HepG2 (cell line): ENCODE measurements around the gene ZNF680. TPM values are rescaled to one million over a fixed set of nuclear protein-coding genes. Genes with fewer than 3 reads are reported as not detected.

Experiments used
- ARID5B ChIP-seq: IDR thresholded peaks from 2 replicates; pipeline ENCODE4 v1.4.0; 2020; ENCODE audit warnings: mild to moderate bottlenecking, missing genetic modification reagents
- ATAD3A ChIP-seq: sonication (generic); formaldehyde crosslinking; IDR thresholded peaks from 2 replicates; pipeline ENCODE4 v1.4.0; 2020; ENCODE audit warnings: missing genetic modification reagents
- ATF7 ChIP-seq, 2 experiments: fragments of 450-650 bp in 1 of 2; sonication (generic) in 1 of 2; formaldehyde crosslinking in 1 of 2; IDR thresholded peaks; 2 replicates each; pipeline versions ENCODE4 v1.4.0 to v1.6.1; 2016 to 2020; ENCODE audit warnings: antibody characterized with exemption in 1 of 2, mild to moderate bottlenecking in 1 of 2, missing genetic modification reagents in 1 of 2
- BRF2 ChIP-seq: sonication (generic); formaldehyde crosslinking; IDR thresholded peaks from 2 replicates; pipeline ENCODE4 v1.8.1; 2022; ENCODE audit warnings: mild to moderate bottlenecking, missing genetic modification reagents
- EEA1 ChIP-seq: sonication (generic); formaldehyde crosslinking; IDR thresholded peaks from 2 replicates; pipeline ENCODE4 v1.5.1; 2020; ENCODE audit warnings: mild to moderate bottlenecking, missing genetic modification reagents, borderline replicate concordance
- FOXK1 ChIP-seq: sonication (generic); formaldehyde crosslinking; IDR thresholded peaks from 2 replicates; pipeline ENCODE4 v1.4.0; 2020; ENCODE audit warnings: low read depth, missing genetic modification reagents, borderline replicate concordance
- HNF1B ChIP-seq: sonication (generic); formaldehyde crosslinking; IDR thresholded peaks from 2 replicates; pipeline ENCODE4 v1.5.1; 2020; ENCODE audit warnings: mild to moderate bottlenecking, moderate library complexity, missing genetic modification reagents
- HNRNPH1 ChIP-seq: fragments of 200-400 bp; formaldehyde crosslinking; optimal IDR thresholded peaks from 2 replicates; pipeline ENCODE3; 2017; ENCODE audit warnings: mild to moderate bottlenecking, low read depth, low read length
- IRF1 ChIP-seq: sonication (generic); formaldehyde crosslinking; IDR thresholded peaks from 2 replicates; pipeline ENCODE4 v1.4.0; 2020; ENCODE audit warnings: low read depth, mild to moderate bottlenecking, missing genetic modification reagents
- MED1 ChIP-seq: sonication (generic); formaldehyde crosslinking; IDR thresholded peaks from 2 replicates; pipeline ENCODE4 v1.4.0; 2020; ENCODE audit warnings: missing genetic modification reagents
- POLR2G ChIP-seq: fragments of 200-400 bp; formaldehyde crosslinking; IDR thresholded peaks from 2 replicates; pipeline ENCODE4 v1.6.1; 2018; ENCODE audit warnings: mild to moderate bottlenecking, low read depth, low read length, moderate library complexity
- RBFOX2 ChIP-seq: fragments of 200-400 bp; formaldehyde crosslinking; IDR thresholded peaks from 2 replicates; pipeline ENCODE4 v1.6.1; 2017; ENCODE audit warnings: low read depth, mild to moderate bottlenecking, low read length
- THAP11 ChIP-seq: IDR thresholded peaks from 2 replicates; pipeline ENCODE4 v1.6.1; 2016; ENCODE audit warnings: missing biosample characterization, missing genetic modification reagents
- ZFYVE20 ChIP-seq: sonication (generic); formaldehyde crosslinking; IDR thresholded peaks from 2 replicates; pipeline ENCODE4 v1.8.0; 2023; ENCODE audit warnings: low read depth, mild to moderate bottlenecking, moderate library complexity, missing genetic modification reagents, borderline replicate concordance
- ZNF44 ChIP-seq: sonication (generic); formaldehyde crosslinking; IDR thresholded peaks from 2 replicates; pipeline ENCODE4 v1.5.1; 2020; ENCODE audit warnings: mild to moderate bottlenecking, missing genetic modification reagents
- ZNF451 ChIP-seq: sonication (generic); formaldehyde crosslinking; IDR thresholded peaks from 2 replicates; pipeline ENCODE4 v1.5.0; 2020; ENCODE audit warnings: mild to moderate bottlenecking, missing genetic modification reagents
- ZNF556 ChIP-seq: sonication (generic); formaldehyde crosslinking; IDR thresholded peaks from 2 replicates; pipeline ENCODE4 v1.4.0; 2020; ENCODE audit warnings: mild to moderate bottlenecking, missing genetic modification reagents, borderline replicate concordance
- ZNF629 ChIP-seq: sonication (generic); formaldehyde crosslinking; conservative IDR thresholded peaks from 2 replicates; pipeline ENCODE4 v1.5.0; 2020; ENCODE audit warnings: missing genetic modification reagents
- ZNF7 ChIP-seq: IDR thresholded peaks from 2 replicates; pipeline ENCODE4 v1.6.1; 2016; ENCODE audit warnings: missing biosample characterization, missing genetic modification reagents
- polyA plus RNA-seq, 8 experiments: library from polyadenylated mRNA; depleted of rRNA in 3 of 8; stranded (reverse) in 7 of 8; unstranded in 1 of 8; fragments of >200 nt; fragmentation: Illumina TruSeq in 4 of 8; extraction: Trizol in 4 of 8; gene quantifications; 2 replicates each; pipeline versions ENCODE4 v1.2.1 to v1.2.3, GENCODE V29; 2011 to 2016; ENCODE audit warnings: low read depth in 4 of 8, missing spikeins in 1 of 8, mixed read lengths in 1 of 8; ENCODE audit not compliant: insufficient read depth in 1 of 8
- total RNA-seq, 5 experiments: library from RNA; depleted of rRNA; stranded (reverse); fragments of >200 nt; fragmentation: Illumina TruSeq; extraction: Trizol; gene quantifications; 2 replicates each; pipeline ENCODE4 v1.2.3, GENCODE V29; 2016; ENCODE audit warnings: low read depth in 1 of 5

The ZNF680 gene
- total and polyA plus RNA-seq, 2 of the 13 experiments (the other 11 are each of a cell fraction or from before 2014, with no cell fraction given): 2.1 to 12.4 TPM

GRCh38 chr7:64562626-64563278 lies at the start of gene ZNF680 (continued):
- TF ChIP-seq ZNF629 (no peak), FOXK1 (CRISPR knock-in tag) (peak; percentile 54), THAP11 (CRISPR knock-in tag) (0 out of 2 replicates have a peak, but pooled peaks have one; percentile 10), ZNF44 (no peak), HNF1B (CRISPR knock-in tag) (peak; percentile 74), ZNF451 (CRISPR knock-in tag) (0 out of 2 replicates have a peak, but pooled peaks have one; percentile 59), ZNF7 (no peak), EEA1 (CRISPR knock-in tag) (no peak), RBFOX2 (peak; percentile 62), ZFYVE20 (CRISPR knock-in tag) (no peak), ATF7 (IDR thresholded peaks at IDR 0.05) (no peak), ATF7 (CRISPR knock-in tag; IDR thresholded peaks at IDR 0.05) (no peak), POLR2G (peak; percentile 74), BRF2 (CRISPR knock-in tag) (no peak), ATAD3A (CRISPR knock-in tag) (no peak), ZNF556 (CRISPR knock-in tag) (peak; percentile 50; the same call in 1 of the 2 replicates), HNRNPH1 (no peak), ARID5B (CRISPR knock-in tag) (0 out of 2 replicates have a peak, but pooled peaks have one; percentile 10), IRF1 (no peak), MED1 (CRISPR knock-in tag) (peak; percentile 18; the same call in 1 of the 2 replicates)
